H1 (cell line): Measurements from ENCODE around the gene SOX6. TPM values are rescaled to one million over a fixed set of nuclear protein-coding genes. Genes with fewer than 3 reads are reported as not detected.
A peak's percentile ranks its signal among the peaks of the same experiment; 100 is the strongest.

Source experiments
- CTCF ChIA-PET: fragments of 300-600 bp; sonication (Branson Sonifier 250); formaldehyde crosslinking; loops from one replicate; lab custom pipeline; 2021; ENCODE audit not compliant: partially characterized antibody; lab: Charles Lee
- POLR2A ChIA-PET: fragments of 300-600 bp; sonication (Branson Sonifier 250); formaldehyde crosslinking; loops from one replicate; lab custom pipeline; 2021; ENCODE audit warnings: inconsistent platforms; ENCODE audit not compliant: partially characterized antibody; lab: Charles Lee
- DNase-seq, 2 experiments: peaks; one replicate each; pipeline versions ENCODE4 v3.0.0 to v3.0.0-alpha.2; 2010 to 2022; ENCODE audit warnings: low spot score in 2 of 2, low read depth in 1 of 2, mixed read lengths in 1 of 2
- FAIRE-seq: peaks from 2 replicates; lab custom pipeline; 2011; peaks lifted over from hg19 to GRCh38; lab: Jason Lieb, UNC
- H2AFZ ChIP-seq: 2 replicates; pipeline ENCODE4 v1.8.1; 2012; ENCODE audit warnings: low read length, inconsistent platforms
- H2AK5ac ChIP-seq: 2 replicates; pipeline ENCODE4 v1.6.1; 2013; ENCODE audit warnings: low read depth, low read length
- H2BK120ac ChIP-seq: replicated peaks from 2 replicates; pipeline ENCODE3; 2013; ENCODE audit warnings: low read depth, low read length, inconsistent platforms
- H2BK12ac ChIP-seq: 2 replicates; pipeline ENCODE4 v1.6.1; 2013; ENCODE audit warnings: low read depth, low read length
- H2BK15ac ChIP-seq: 2 replicates; pipeline ENCODE4 v1.6.1; 2013; ENCODE audit warnings: low read length
- H2BK20ac ChIP-seq: 2 replicates; pipeline ENCODE4 v1.6.1; 2013; ENCODE audit warnings: low read length
- H2BK5ac ChIP-seq: 2 replicates; pipeline ENCODE4 v1.6.1; 2013; ENCODE audit warnings: low read depth, low read length
- H3K14ac ChIP-seq: 2 replicates; pipeline ENCODE4 v1.6.1; 2013; ENCODE audit warnings: inconsistent platforms; ENCODE audit not compliant: insufficient read length
- H3K18ac ChIP-seq: 2 replicates; pipeline ENCODE4 v1.6.1; 2013; ENCODE audit warnings: low read length; ENCODE audit errors: extremely low read depth
- H3K23ac ChIP-seq: 2 replicates; pipeline ENCODE4 v1.6.1; 2013; ENCODE audit warnings: inconsistent platforms; ENCODE audit not compliant: insufficient read length
- H3K23me2 ChIP-seq: 2 replicates; pipeline ENCODE4 v1.6.1; 2013; ENCODE audit warnings: low read depth, low read length
- H3K27ac ChIP-seq: 2 replicates; pipeline ENCODE4 v1.6.1; 2011; ENCODE audit warnings: low read depth, low read length, inconsistent platforms
- H3K27me3 ChIP-seq, 4 experiments: replicated peaks in 1 of 4; 1 replicate in 1 of 4; 2 replicates in 3 of 4; pipeline versions ENCODE4 v1.6.1 to v1.8.1; 2011 to 2013; ENCODE audit warnings: low read length in 3 of 4, mild to moderate bottlenecking in 3 of 4, inconsistent platforms in 2 of 4, mixed read lengths in 2 of 4, moderate library complexity in 1 of 4; ENCODE audit not compliant: control insufficient read depth in 3 of 4, insufficient read depth in 3 of 4; ENCODE audit errors: extremely low read depth in 1 of 4
- H3K36me3 ChIP-seq, 4 experiments: 2 replicates each; pipeline versions ENCODE4 v1.6.1 to v1.8.1; 2011 to 2013; ENCODE audit warnings: mild to moderate bottlenecking in 4 of 4, low read length in 3 of 4, moderate library complexity in 2 of 4, control low read depth in 1 of 4, inconsistent platforms in 1 of 4; ENCODE audit not compliant: insufficient read depth in 4 of 4, control insufficient read depth in 2 of 4
- H3K4ac ChIP-seq: replicated peaks from 2 replicates; pipeline ENCODE3; 2013; ENCODE audit warnings: low read length, low read depth, mixed read lengths, inconsistent platforms; ENCODE audit not compliant: insufficient read length
- H3K4me1 ChIP-seq, 4 experiments: replicated peaks in 1 of 4; 1 replicate in 1 of 4; 2 replicates in 3 of 4; pipeline versions ENCODE4 v1.6.1 to v1.8.1; 2011 to 2013; ENCODE audit warnings: low read length in 3 of 4, inconsistent platforms in 2 of 4, mixed read lengths in 1 of 4; ENCODE audit not compliant: insufficient read depth in 4 of 4, control insufficient read depth in 3 of 4
- H3K4me2 ChIP-seq, 2 experiments: 2 replicates each; pipeline versions ENCODE4 v1.6.1 to v1.8.1; 2011 to 2013; ENCODE audit warnings: low read depth in 2 of 2, low read length in 2 of 2, control low read depth in 1 of 2, inconsistent platforms in 1 of 2, mild to moderate bottlenecking in 1 of 2; ENCODE audit not compliant: insufficient read depth in 1 of 2
- H3K4me3 ChIP-seq, 4 experiments: fragments of 200-600, 300-600 bp in 1 of 4; sonication (generic), shearing (Covaris generic), sonication (Bioruptor Twin) in 1 of 4; 2 replicates each; pipeline versions ENCODE4 v1.5.1 to v1.8.1; 2011 to 2016; ENCODE audit warnings: low read length in 4 of 4, low read depth in 3 of 4, control low read depth in 2 of 4, inconsistent platforms in 2 of 4, mild to moderate bottlenecking in 2 of 4, mixed read lengths in 1 of 4, moderate library complexity in 1 of 4; ENCODE audit not compliant: insufficient read depth in 2 of 4; ENCODE audit errors: extremely low read depth in 1 of 4
- H3K56ac ChIP-seq: replicated peaks from 2 replicates; pipeline ENCODE3; 2013; ENCODE audit warnings: low read depth, mild to moderate bottlenecking, mixed read lengths, low read length, inconsistent platforms; ENCODE audit not compliant: insufficient read length
- H3K79me1 ChIP-seq: 2 replicates; pipeline ENCODE4 v1.6.1; 2013; ENCODE audit warnings: low read depth, low read length, control low read depth
- H3K79me2 ChIP-seq, 2 experiments: 2 replicates each; pipeline versions ENCODE4 v1.6.1 to v1.8.1; 2012 to 2013; ENCODE audit warnings: low read length in 2 of 2, mild to moderate bottlenecking in 2 of 2, inconsistent platforms in 1 of 2; ENCODE audit not compliant: insufficient read depth in 2 of 2, control insufficient read depth in 1 of 2
- H3K9ac ChIP-seq, 4 experiments: replicated peaks in 1 of 4; 1 replicate in 1 of 4; 2 replicates in 3 of 4; pipeline versions ENCODE4 v1.6.1 to v1.8.1; 2011 to 2013; ENCODE audit warnings: low read depth in 3 of 4, low read length in 3 of 4, control low read depth in 2 of 4, mild to moderate bottlenecking in 2 of 4, moderate library complexity in 2 of 4, inconsistent platforms in 1 of 4; ENCODE audit errors: extremely low read depth in 1 of 4
- H3K9me3 ChIP-seq, 2 experiments: 2 replicates each; pipeline versions ENCODE4 v1.6.1 to v1.8.1; 2012 to 2013; ENCODE audit warnings: mild to moderate bottlenecking in 2 of 2, moderate library complexity in 2 of 2, control low read depth in 1 of 2, inconsistent platforms in 1 of 2, low read depth in 1 of 2, low read length in 1 of 2, mixed read lengths in 1 of 2; ENCODE audit not compliant: insufficient read depth in 2 of 2
- H4K20me1 ChIP-seq, 2 experiments: replicated peaks in 1 of 2; 2 replicates each; pipeline versions ENCODE3 to v1.8.1; 2011 to 2013; ENCODE audit warnings: inconsistent platforms in 2 of 2, low read length in 2 of 2, mild to moderate bottlenecking in 1 of 2; ENCODE audit not compliant: insufficient read depth in 2 of 2, control insufficient read depth in 1 of 2
- H4K5ac ChIP-seq: 2 replicates; pipeline ENCODE4 v1.6.1; 2013; ENCODE audit warnings: low read length, low read depth, mixed read lengths, inconsistent platforms; ENCODE audit not compliant: insufficient read length
- H4K8ac ChIP-seq: 2 replicates; pipeline ENCODE4 v1.8.0; 2013; ENCODE audit warnings: mild to moderate bottlenecking, moderate library complexity, low read length, inconsistent platforms; ENCODE audit not compliant: insufficient read depth; ENCODE audit errors: extremely low read depth
- H4K91ac ChIP-seq: replicated peaks from 2 replicates; pipeline ENCODE3; 2013; ENCODE audit warnings: low read length, mixed read lengths, inconsistent platforms; ENCODE audit not compliant: insufficient read length
- CBX8 ChIP-seq: fragments of 300-800, 300-1000 bp; sonication (generic); IDR thresholded peaks from 2 replicates; pipeline ENCODE4 v1.7.1; 2016; ENCODE audit warnings: low read depth, low read length, borderline replicate concordance
- JUN ChIP-seq: IDR thresholded peaks from 2 replicates; pipeline ENCODE4 v1.6.1; 2011; ENCODE audit warnings: low read depth, mild to moderate bottlenecking, improper control_type of control experiment, low read length
- SAP30 ChIP-seq: fragments of 300-600 bp; sonication (generic); IDR thresholded peaks from 2 replicates; pipeline ENCODE4 v1.7.1; 2012; ENCODE audit warnings: low read length, moderate library complexity, mild to moderate bottlenecking, inconsistent platforms; ENCODE audit not compliant: insufficient read depth, insufficient replicate concordance
- SIN3A ChIP-seq, 2 experiments: IDR thresholded peaks in 1 of 2; conservative IDR thresholded peaks in 1 of 2; 2 replicates each; pipeline ENCODE4 v1.6.1; 2011 to 2012; ENCODE audit warnings: low read length in 2 of 2, improper control_type of control experiment in 1 of 2, low read depth in 1 of 2, mild to moderate bottlenecking in 1 of 2
- TAF7 ChIP-seq: optimal IDR thresholded peaks from 2 replicates; pipeline ENCODE3; 2011; ENCODE audit warnings: low read depth, mild to moderate bottlenecking, inconsistent platforms, low read length, moderate library complexity, borderline replicate concordance
- WGBS, 2 experiments: shearing (Covaris generic) in 1 of 2; methylation state at CpG; one replicate each; pipeline versions ENCODE4 v1.1.6 to v1.1.7; 2013 to 2015; ENCODE audit warnings: low lambda C conversion rate in 2 of 2, mixed read lengths in 2 of 2, inconsistent platforms in 1 of 2, low coverage in 1 of 2, missing lambda C conversion rate in 1 of 2; ENCODE audit not compliant: insufficient replicate concordance in 2 of 2, insufficient coverage in 1 of 2, insufficient read length in 1 of 2; ENCODE audit errors: extremely low coverage in 1 of 2, missing lambda C conversion rate in 1 of 2; 5-methylcytosine and 5-hydroxymethylcytosine counted together
- polyA plus RNA-seq, 7 experiments: library from polyadenylated mRNA; depleted of rRNA in 3 of 7; stranded (reverse) in 5 of 7; unstranded in 2 of 7; fragments of >200 nt in 5 of 7; fragments of 200-250 nt in 2 of 7; gene quantifications; 1 replicate in 5 of 7; 2 replicates in 1 of 7; 4 replicates in 1 of 7; pipeline versions ENCODE4 v1.2.1 to v1.2.3, GENCODE V29; 2011 to 2013; ENCODE audit warnings: missing spikeins in 2 of 7, mixed read lengths in 2 of 7
- total RNA-seq: library from RNA; stranded (reverse); fragmentation: NEBNext Ultra II Directional; extraction: Animal tissue kit (Norgen Biotek cat#: 25700); gene quantifications from 2 replicates; pipeline ENCODE4 v1.2.1, GENCODE V29; 2021

SOX6 gene
- total and polyA plus RNA-seq, 2 of the 8 experiments (the other 6 are each of a cell fraction or from before 2014, with no cell fraction given), result 0.09 TPM; not detected in 1

- Histone ChIP-seq H3K36me3 (no peaks in the 10 kb centered on the region), H3K9me3 (no peaks in the 10 kb centered on the region), H4K8ac (no peak overlapping the region), H2BK15ac (no peak overlapping the region), H3K4me2 (peak overlapping the region in 1 of 2 experiments; percentile 8; a peak in 1 of 4 replicates), H2BK12ac (no peak overlapping the region), H3K27ac (no peak overlapping the region), H3K27me3 (no peaks in the 10 kb centered on the region; a peak in 1 of 7 replicates), H3K14ac (no peak overlapping the region), H4K20me1 (no peaks in the 10 kb centered on the region), H3K23me2 (no peaks in the 10 kb centered on the region; the same call in 1 of the 2 replicates), H3K4ac (no peak overlapping the region), H3K18ac (no peak overlapping the region), H3K9ac (no peak overlapping the region), H2BK120ac (no peak overlapping the region), H2BK20ac (no peak overlapping the region), H3K79me2 (no peaks in the 10 kb centered on the region), H3K23ac (no peak overlapping the region), H3K79me1 (no peaks in the 10 kb centered on the region), H2AFZ (no peak overlapping the region), H2BK5ac (no peak overlapping the region), H3K4me3 (no peak overlapping the region), H4K91ac (no peak overlapping the region), H3K56ac (no peak overlapping the region), H2AK5ac (no peak overlapping the region), H3K4me1 (peaks cover 0 to 9% (median 3%) of the 10 kb centered on the region in 4 experiments; a peak in 3 of 7 replicates), H4K5ac (no peak overlapping the region)
- DNase-seq (no peak), FAIRE-seq (peak; percentile 13)
- TF ChIP-seq SIN3A (conservative IDR thresholded peaks at IDR 0.05 in 1 of 2, IDR thresholded peaks at IDR 0.05 in 1 of 2; ENCODE audit: low read depth in 1 of 2, low read length in 2 of 2) (no peak), JUN (no peak), TAF7 (no peak), CBX8 (no peak), SAP30 (no peak)
- 76% methylated on average over 2 of the region's 2 CpGs; no CpG with 5 or more reads in 1 of the 2 experiments for WGBS, 2 experiments
- ChIA-PET CTCF (interaction anchor here (1.2 kb wide), 1 partner anchor 183 kb away, joined by 3 read pairs; no protein-coding TSS in a partner anchor), POLR2A (no interaction called here)
Observed at GRCh38 chr11:16171882-16172281, 184.5 kb downstream of the SOX6 start.
